ENCODE data around the gene C3orf18. TPM values are rescaled to one million over a fixed set of nuclear protein-coding genes. Genes with fewer than 3 reads are reported as not detected.

C3orf18 gene
- total and polyA plus RNA-seq, 2 experiments from 2014 or later, result 2.4 to 7.7 TPM

GRCh38 chr3:50537421-50538129 lies 30.0 kb downstream of the C3orf18 start (continued):
- TF ChIP-seq ZNF462 (CRISPR knock-in tag; IDR thresholded peaks at IDR 0.05) (no peak), EZH2phosphoT487 (IDR thresholded peaks at IDR 0.05; ENCODE audit: unreplicated experiment) (no peak), REST (IDR thresholded peaks at IDR 0.05; ENCODE audit: unreplicated experiment) (no peak), NANOG (IDR thresholded peaks at IDR 0.05; ENCODE audit: borderline replicate concordance) (no peak), ZNF114 (CRISPR knock-in tag; IDR thresholded peaks at IDR 0.05) (no peak), CREB1 (CRISPR knock-in tag; IDR thresholded peaks at IDR 0.05; ENCODE audit: low read depth) (no peak), ZNF331 (CRISPR knock-in tag; IDR thresholded peaks at IDR 0.05; ENCODE audit: low read depth) (no peak)

All from GM23338 (cell line).